HCT116 (cell line): ENCODE measurements around the gene COL10A1. TPM values are rescaled to one million over a fixed set of nuclear protein-coding genes. Genes with fewer than 3 reads are reported as not detected.

Experiments
- ATAC-seq: fragments of 200-7000 bp; cut with Tn5 transposase; 2 replicates; pipeline ENCODE4 v1.9.1; 2020; ENCODE audit warnings: mild to moderate bottlenecking, moderate library complexity
- BruUV-seq: library from RNA; stranded (reverse); fragments of 400-500 nt; replicated peaks from 2 replicates; lab custom pipeline; 2021; lab: Mats Ljungman, UMichigan
- CTCF ChIA-PET: fragments of 300-600 bp; sonication (Branson Sonifier 250); formaldehyde crosslinking; loops from one replicate; lab custom pipeline; 2021; ENCODE audit warnings: antibody characterized with exemption; lab: Charles Lee
- POLR2A ChIA-PET: fragments of 300-600, 350-600 bp; sonication (Branson Sonifier 250); formaldehyde crosslinking; loops from one replicate; lab custom pipeline; 2021; ENCODE audit warnings: antibody characterized with exemption; lab: Charles Lee
- RAD21 ChIA-PET, 2 experiments: fragments of 300-600 bp; sonication (Branson Sonifier 250); formaldehyde crosslinking; loops; one replicate each; lab custom pipeline; 2023; ENCODE audit warnings: low total read pairs in 2 of 2; ENCODE audit not compliant: uncharacterized antibody in 2 of 2, unreplicated experiment in 2 of 2, low non-redundant PET in 1 of 2; lab: Charles Lee
- DNase-seq: peaks from one replicate; pipeline ENCODE4 v3.0.0-alpha.2; 2010; ENCODE audit warnings: low read depth, low spot score
- H2AFZ ChIP-seq: fragments of 200-600 bp; shearing (Covaris generic), sonication (generic); 2 replicates; pipeline ENCODE4 v1.6.1; 2017; ENCODE audit warnings: low read depth, mixed run types, mixed read lengths, antibody characterized with exemption, low read length; ENCODE audit not compliant: poor library complexity, severe bottlenecking
- H3K27ac ChIP-seq: 2 replicates; pipeline ENCODE4 v1.5.1; 2012; ENCODE audit warnings: low read depth, low read length
- H3K27me3 ChIP-seq: fragments of 200-600 bp; sonication (generic); 2 replicates; pipeline ENCODE4 v1.6.1; 2016; ENCODE audit warnings: mixed run types, low read length, mixed read lengths; ENCODE audit not compliant: insufficient read depth
- H3K36me3 ChIP-seq, 2 experiments: fragments of 200-500 bp in 1 of 2; fragments of 200-600 bp in 1 of 2; sonication (Bioruptor generic) in 1 of 2; sonication (generic) in 1 of 2; 2 replicates each; pipeline versions ENCODE4 v1.5.1 to v1.6.1; 2014 to 2016; ENCODE audit warnings: low read length in 2 of 2, inconsistent platforms in 1 of 2, mixed read lengths in 1 of 2, mixed run types in 1 of 2; ENCODE audit not compliant: insufficient read depth in 2 of 2, control insufficient read depth in 1 of 2
- H3K4me1 ChIP-seq, 2 experiments: fragments of 200-600 bp in 1 of 2; sonication (generic) in 1 of 2; 2 replicates each; pipeline versions ENCODE4 v1.5.1 to v1.6.1; 2012 to 2017; ENCODE audit warnings: low read length in 2 of 2, inconsistent platforms in 1 of 2, mild to moderate bottlenecking in 1 of 2, mixed read lengths in 1 of 2, mixed run types in 1 of 2, moderate library complexity in 1 of 2; ENCODE audit not compliant: insufficient read depth in 2 of 2, control insufficient read depth in 1 of 2
- H3K4me2 ChIP-seq: fragments of 200-600 bp; sonication (generic); 2 replicates; pipeline ENCODE4 v1.6.1; 2017; ENCODE audit warnings: mixed run types, low read length, mixed read lengths
- H3K4me3 ChIP-seq, 2 experiments: fragments of 200-600 bp in 1 of 2; sonication (generic) in 1 of 2; replicated peaks in 1 of 2; 2 replicates each; pipeline ENCODE4 v1.5.1; 2011 to 2016; ENCODE audit warnings: low read length in 2 of 2, control low read depth in 1 of 2, low read depth in 1 of 2, mild to moderate bottlenecking in 1 of 2, mixed read lengths in 1 of 2, mixed run types in 1 of 2
- H3K79me2 ChIP-seq: fragments of 200-600 bp; sonication (generic); 2 replicates; pipeline ENCODE4 v1.6.1; 2017; ENCODE audit warnings: mild to moderate bottlenecking, mixed run types, low read length, moderate library complexity, mixed read lengths; ENCODE audit not compliant: insufficient read depth
- H3K9ac ChIP-seq: fragments of 200-600 bp; sonication (generic); 2 replicates; pipeline ENCODE4 v1.6.1; 2016; ENCODE audit warnings: low read length, mixed read lengths
- H3K9me2 ChIP-seq: fragments of 200-600 bp; sonication (generic), shearing (Covaris generic); 2 replicates; pipeline ENCODE4 v1.6.1; 2017; ENCODE audit warnings: mixed run types, mild to moderate bottlenecking, moderate library complexity; ENCODE audit not compliant: insufficient read depth
- H3K9me3 ChIP-seq, 2 experiments: fragments of 200-500 bp in 1 of 2; fragments of 200-600 bp in 1 of 2; sonication (Bioruptor generic) in 1 of 2; sonication (generic) in 1 of 2; 2 replicates each; pipeline ENCODE4 v1.6.1; 2014 to 2017; ENCODE audit warnings: low read length in 2 of 2, mixed read lengths in 2 of 2, inconsistent platforms in 1 of 2, low read depth in 1 of 2, mild to moderate bottlenecking in 1 of 2, mixed run types in 1 of 2, moderate library complexity in 1 of 2; ENCODE audit not compliant: control insufficient read depth in 1 of 2, insufficient read depth in 1 of 2
- H4K20me1 ChIP-seq: fragments of 200-600 bp; sonication (generic), shearing (Covaris generic); 2 replicates; pipeline ENCODE4 v1.6.1; 2017; ENCODE audit warnings: mixed run types, mild to moderate bottlenecking, moderate library complexity; ENCODE audit not compliant: insufficient read depth
- ATF3 ChIP-seq: IDR thresholded peaks from 2 replicates; pipeline ENCODE4 v1.6.1; 2012
- CBX3 ChIP-seq: IDR thresholded peaks from 2 replicates; pipeline ENCODE4 v1.6.1; 2012; ENCODE audit warnings: low read depth
- CTCF ChIP-seq, 3 experiments: fragments of 200-600 bp in 1 of 3; sonication (generic) in 1 of 3; IDR thresholded peaks in 2 of 3; conservative IDR thresholded peaks in 1 of 3; 2 replicates each; pipeline ENCODE4 v1.5.1; 2012 to 2017; ENCODE audit warnings: low read depth in 2 of 3, low read length in 2 of 3, antibody characterized with exemption in 1 of 3, borderline replicate concordance in 1 of 3, control low read depth in 1 of 3, mild to moderate bottlenecking in 1 of 3, mixed read lengths in 1 of 3, mixed run types in 1 of 3, moderate library complexity in 1 of 3; ENCODE audit not compliant: insufficient read depth in 1 of 3
- ELF1 ChIP-seq: IDR thresholded peaks from 2 replicates; pipeline ENCODE4 v1.6.1; 2012; ENCODE audit warnings: low read depth, borderline replicate concordance
- EZH2 ChIP-seq: fragments of 200-600 bp; sonication (generic); IDR thresholded peaks from 2 replicates; pipeline ENCODE4 v1.6.1; 2017; ENCODE audit warnings: antibody characterized with exemption, mixed run types
- FOSL1 ChIP-seq: IDR thresholded peaks from 2 replicates; pipeline ENCODE4 v1.6.1; 2012; ENCODE audit warnings: low read depth
- MAX ChIP-seq: IDR thresholded peaks from 2 replicates; pipeline ENCODE4 v1.6.1; 2012
- POLR2A ChIP-seq: IDR thresholded peaks from 2 replicates; pipeline ENCODE4 v1.7.0; 2011; ENCODE audit warnings: borderline replicate concordance; ENCODE audit not compliant: insufficient read depth, insufficient read length; ENCODE audit errors: extremely low read depth
- RAD21 ChIP-seq: IDR thresholded peaks from 2 replicates; pipeline ENCODE4 v1.6.1; 2012; ENCODE audit warnings: low read depth, mild to moderate bottlenecking
- REST ChIP-seq: IDR thresholded peaks from 2 replicates; pipeline ENCODE4 v1.6.1; 2012; ENCODE audit warnings: low read depth
- TCF7L2 ChIP-seq: IDR thresholded peaks from 2 replicates; pipeline ENCODE4 v1.7.0; 2011; ENCODE audit warnings: borderline replicate concordance, inconsistent platforms; ENCODE audit not compliant: insufficient read depth, insufficient read length; ENCODE audit errors: extremely low read depth
- ZFX ChIP-seq: fragments of 450-650 bp; IDR thresholded peaks from 2 replicates; pipeline ENCODE4 v1.6.1; 2017
- intact Hi-C: fragments of 100-400 bp; cut with micrococcal nuclease; formaldehyde crosslinking; loops from 2 replicates; pipeline ENCODE4 v1.10.0; 2022
- total RNA-seq: library from RNA; stranded (reverse); gene quantifications from one replicate; pipeline ENCODE4 v1.2.1, GENCODE V29; 2021; ENCODE audit not compliant: unreplicated experiment

COL10A1 gene
- total RNA-seq, 1 experiment from 2014 or later, result not detected

- Histone ChIP-seq H3K4me3 (no peak overlapping the region), H3K27me3 (no peaks in the 10 kb centered on the region), H3K9ac (no peak overlapping the region), H3K4me1 (no peaks in the 10 kb centered on the region), H3K4me2 (no peak overlapping the region), H3K27ac (no peak overlapping the region), H3K36me3 (no peaks in the 10 kb centered on the region), H3K9me2 (no peaks in the 10 kb centered on the region), H3K79me2 (no peaks in the 10 kb centered on the region), H3K9me3 (no peaks in the 10 kb centered on the region), H2AFZ (no peak overlapping the region), H4K20me1 (no peaks in the 10 kb centered on the region)
- no TSS peak for BruUV-seq
- DNase-seq (no peak), ATAC-seq (no peak)
- intact Hi-C loops, result no loop called here
- ChIA-PET POLR2A (no interaction called here), CTCF (no interaction called here), RAD21 (no interaction called here)
- no peak for TF ChIP-seq ZFX
- no peak for TF ChIP-seq CBX3
- TF ChIP-seq POLR2A, result no peak
- TF ChIP-seq FOSL1, result no peak
- no peak for TF ChIP-seq ATF3
- no peak for TF ChIP-seq ELF1
- TF ChIP-seq TCF7L2, result no peak
- TF ChIP-seq CTCF (IDR thresholded peaks at IDR 0.05 in 2 of 3, conservative IDR thresholded peaks at IDR 0.05 in 1 of 3; ENCODE audit: borderline replicate concordance in 1 of 3, insufficient read depth in 1 of 3, low read depth in 2 of 3, low read length in 2 of 3), result no peak
- TF ChIP-seq REST, result no peak
- no peak for TF ChIP-seq EZH2
- no peak for TF ChIP-seq RAD21
- no peak for TF ChIP-seq MAX
These were observed 43.9 kb upstream of the COL10A1 start for GRCh38 chr6:116169880-116170279.
